Naive B cell (primary cell): ENCODE data around the gene CFAP74. TPM values are rescaled to one million over a fixed set of nuclear protein-coding genes. Genes with fewer than 3 reads are reported as not detected.

Experiments used
- ATAC-seq, 2 donors: fragments of 150-1000 bp; cut with Tn5 transposase; 2 replicates each; pipeline ENCODE4 v1.10.0; 2021; ENCODE audit warnings: low read depth in 2 of 2, mild to moderate bottlenecking in 2 of 2, moderate library complexity in 2 of 2
- DNase-seq: peaks from one replicate; pipeline ENCODE4 v3.0.0; 2022
- H3K27ac Mint-ChIP-seq, 6 donors: one replicate each; pipeline ENCODE4 v1.8.0; 2020 to 2022; ENCODE audit warnings: mild to moderate bottlenecking in 6 of 6, mixed read lengths in 6 of 6, moderate library complexity in 5 of 6, inconsistent platforms in 2 of 6
- H3K27me3 Mint-ChIP-seq, 3 donors: one replicate each; pipeline ENCODE4 v1.8.0; 2021 to 2022; ENCODE audit warnings: mixed read lengths in 3 of 3, mild to moderate bottlenecking in 1 of 3
- H3K36me3 Mint-ChIP-seq, 2 donors: one replicate each; pipeline ENCODE4 v1.8.0; 2020 to 2022; ENCODE audit warnings: mixed read lengths in 2 of 2, inconsistent platforms in 1 of 2, mild to moderate bottlenecking in 1 of 2
- H3K4me1 Mint-ChIP-seq, 3 donors: one replicate each; pipeline ENCODE4 v1.8.0; 2020 to 2022; ENCODE audit warnings: mixed read lengths in 3 of 3, inconsistent platforms in 1 of 3, mild to moderate bottlenecking in 1 of 3, moderate library complexity in 1 of 3
- H3K4me3 Mint-ChIP-seq, 8 donors: one replicate each; pipeline ENCODE4 v1.8.0; 2020 to 2022; ENCODE audit warnings: mild to moderate bottlenecking in 8 of 8, mixed read lengths in 8 of 8, moderate library complexity in 8 of 8, inconsistent platforms in 2 of 8
- H3K9me3 Mint-ChIP-seq, 7 donors: one replicate each; pipeline ENCODE4 v1.8.0; 2020 to 2022; ENCODE audit warnings: mixed read lengths in 7 of 7, mild to moderate bottlenecking in 5 of 7, inconsistent platforms in 2 of 7, moderate library complexity in 1 of 7
- polyA plus RNA-seq, 6 donors: library from polyadenylated mRNA; unstranded; fragments of 300-500 nt; fragmentation: Illumina TruSeq; gene quantifications; one replicate each; pipeline ENCODE4 v1.2.3, GENCODE V29; 2021; ENCODE audit warnings: low read depth in 6 of 6

Gene CFAP74
- polyA plus RNA-seq, 6 donors from 2014 or later: not detected

GRCh38 chr1:1963570-1963969 is 40.0 kb downstream of the CFAP74 start:
- Mint-ChIP-seq H3K9me3 (no peaks in the 10 kb centered on the region), H3K4me1 (peaks cover 0 to 5% (median 2%) of the 10 kb centered on the region in 3 donors), H3K27me3 (peaks cover 15 to 63% (median 46%) of the 10 kb centered on the region in 3 donors), H3K4me3 (no peak overlapping the region), H3K36me3 (no peaks in the 10 kb centered on the region), H3K27ac (peak overlapping the region in 1 of 6 donors; percentile 72)
- no peak for DNase-seq
- ATAC-seq: no peak

DNA sequence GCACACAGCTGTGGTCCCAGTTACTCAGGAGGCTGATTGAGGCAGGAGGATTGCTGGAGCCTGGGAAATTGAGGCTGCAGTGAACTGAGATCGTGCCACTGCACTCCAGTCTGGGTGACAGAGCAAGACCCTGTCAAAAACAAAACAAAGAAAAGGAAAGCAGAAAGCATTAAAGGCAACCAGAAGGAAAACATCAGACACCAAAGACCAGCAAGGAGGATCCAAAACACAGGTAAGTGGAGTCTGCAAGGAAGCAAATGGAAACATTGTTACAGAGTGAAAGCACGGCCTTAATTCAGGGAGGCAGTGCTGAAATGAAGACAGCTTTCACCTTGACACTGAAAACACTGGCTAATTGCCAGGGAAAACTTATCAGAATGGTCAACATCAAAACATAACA is 40.8 kb downstream of the CFAP74 start:
- Mint-ChIP-seq H3K9me3 (no peaks in the 10 kb centered on the region), H3K27me3 (peaks cover 15 to 65% (median 47%) of the 10 kb centered on the region in 3 donors), H3K36me3 (no peaks in the 10 kb centered on the region), H3K27ac (no peak overlapping the region), H3K4me1 (peaks cover 0 to 2% (median 1%) of the 10 kb centered on the region in 3 donors), H3K4me3 (no peak overlapping the region)
- DNase-seq (no peak), ATAC-seq (no peak)

DNA sequence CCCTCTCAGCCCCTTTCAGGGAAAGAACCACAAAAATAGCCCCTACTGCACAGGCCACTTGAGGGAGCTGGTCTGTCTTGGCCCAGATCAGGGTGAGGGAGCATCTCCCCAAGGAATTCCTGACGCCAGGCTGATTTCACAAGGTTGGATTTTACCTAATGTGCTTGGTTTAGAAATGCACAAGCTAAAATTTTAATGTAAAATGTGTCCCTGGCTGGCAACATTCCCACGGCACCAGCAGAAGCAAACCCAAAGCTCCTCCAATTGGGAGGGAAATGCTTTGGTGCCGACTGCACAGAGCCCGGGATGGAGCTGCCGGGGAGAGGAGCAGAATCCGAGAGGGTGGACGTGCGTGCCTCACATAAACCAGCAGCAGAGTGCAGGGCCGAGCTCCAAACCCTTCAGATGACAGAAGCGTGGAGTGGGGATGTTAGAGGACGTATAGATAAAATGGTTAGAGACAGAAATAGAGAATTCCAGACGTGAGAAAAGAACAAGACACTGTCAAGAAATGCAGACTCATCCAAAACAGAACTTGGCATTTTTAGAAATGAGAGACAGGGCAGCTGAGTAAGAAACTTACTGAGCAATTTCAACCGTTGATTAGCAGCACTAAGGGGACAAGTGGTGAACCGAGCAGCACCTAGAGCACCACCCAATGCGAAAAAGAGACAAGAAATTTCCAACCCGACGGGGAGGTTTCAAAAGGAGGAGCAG is 42.9 kb downstream of the CFAP74 start:
- H3K27me3 Mint-ChIP-seq: peaks cover 14 to 57% (median 42%) of the 10 kb centered on the region in 3 donors
- DNase-seq: no peak
- H3K4me3 Mint-ChIP-seq: no peak overlapping the region
- no peaks in the 10 kb centered on the region for H3K9me3 Mint-ChIP-seq
- peaks cover 0 to 2% (median 0%) of the 10 kb centered on the region in 3 donors for H3K4me1 Mint-ChIP-seq
- no peak for ATAC-seq
- no peaks in the 10 kb centered on the region for H3K36me3 Mint-ChIP-seq
- peak overlapping the region in 1 of 6 donors; percentile 31 for H3K27ac Mint-ChIP-seq

DNA sequence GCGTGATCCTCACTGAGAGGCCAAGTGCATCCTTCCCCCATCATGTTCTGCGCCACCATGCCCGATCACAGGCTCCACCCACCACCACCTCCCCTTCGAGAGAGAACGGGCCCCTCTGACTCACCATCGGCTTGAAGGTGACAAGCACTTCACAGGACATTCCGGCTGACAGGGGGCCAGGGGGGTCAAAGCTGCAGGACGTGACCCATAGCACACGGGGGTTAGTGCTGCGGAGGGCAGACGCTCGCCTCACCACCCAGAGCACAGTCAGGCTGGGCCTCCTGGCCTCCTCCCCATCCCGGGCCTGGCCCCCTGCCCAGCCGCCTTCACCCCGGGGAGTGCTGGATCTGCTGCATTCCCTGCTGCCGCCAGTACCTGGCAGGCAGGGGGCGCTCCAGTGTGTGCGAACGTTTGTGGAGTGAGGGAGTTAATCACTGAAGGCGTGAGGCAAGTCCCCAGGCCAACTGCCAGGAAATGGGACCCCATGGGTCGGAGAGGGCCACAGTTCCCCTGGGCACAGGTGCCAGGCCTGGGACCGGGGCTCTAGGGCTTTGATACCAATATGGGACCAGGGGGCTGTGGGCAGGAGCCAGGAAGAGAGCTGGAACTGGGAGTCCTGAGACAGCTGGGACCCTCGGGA is 43.6 kb downstream of the CFAP74 start:
- DNase-seq (peak; percentile 26), ATAC-seq (peak; percentile 40)
- Mint-ChIP-seq H3K36me3 (no peaks in the 10 kb centered on the region), H3K27ac (peak overlapping the region in 1 of 6 donors; percentile 36), H3K4me3 (no peak overlapping the region), H3K27me3 (peaks cover 14 to 57% (median 42%) of the 10 kb centered on the region in 3 donors), H3K9me3 (no peaks in the 10 kb centered on the region), H3K4me1 (peaks cover 0 to 2% (median 0%) of the 10 kb centered on the region in 3 donors)

DNA sequence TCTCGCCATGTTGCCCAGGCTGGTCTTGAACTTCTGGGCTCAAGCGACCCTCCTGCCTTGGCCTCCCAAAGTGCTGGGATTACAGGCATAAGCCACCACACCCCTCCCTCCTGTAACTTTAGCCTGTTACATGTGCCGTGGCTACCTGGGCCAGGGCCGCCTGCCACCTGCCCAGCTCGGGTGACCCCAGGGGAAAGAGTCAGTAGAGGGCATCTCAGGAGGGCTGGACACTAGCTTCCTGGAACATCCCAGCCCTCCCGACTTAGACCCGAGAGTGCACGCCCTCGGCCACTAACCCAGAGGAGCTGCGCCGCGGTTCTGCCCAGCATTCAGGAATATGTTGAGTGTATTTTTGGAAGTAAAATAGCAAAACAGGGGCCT is 44.1 kb downstream of the CFAP74 start:
- Mint-ChIP-seq H3K27ac (no peak overlapping the region), H3K9me3 (peaks cover 0 to 3% (median 0%) of the 10 kb centered on the region in 7 donors), H3K4me1 (peaks cover 0 to 2% (median 0%) of the 10 kb centered on the region in 3 donors), H3K4me3 (no peak overlapping the region), H3K36me3 (no peaks in the 10 kb centered on the region), H3K27me3 (peaks cover 14 to 57% (median 42%) of the 10 kb centered on the region in 3 donors)
- no peak for ATAC-seq
- no peak for DNase-seq

- peaks cover 0 to 2% (median 0%) of the 10 kb centered on the region in 3 donors for H3K4me1 Mint-ChIP-seq
- ATAC-seq: no peak
- no peak overlapping the region for H3K27ac Mint-ChIP-seq
- H3K27me3 Mint-ChIP-seq: peaks cover 19 to 51% (median 42%) of the 10 kb centered on the region in 3 donors
- peaks cover 0 to 3% (median 0%) of the 10 kb centered on the region in 7 donors for H3K9me3 Mint-ChIP-seq
- no peaks in the 10 kb centered on the region for H3K36me3 Mint-ChIP-seq
- H3K4me3 Mint-ChIP-seq: no peak overlapping the region
- DNase-seq: no peak
These were observed 45.5 kb downstream of the CFAP74 start for GRCh38 chr1:1958071-1958541.

DNA sequence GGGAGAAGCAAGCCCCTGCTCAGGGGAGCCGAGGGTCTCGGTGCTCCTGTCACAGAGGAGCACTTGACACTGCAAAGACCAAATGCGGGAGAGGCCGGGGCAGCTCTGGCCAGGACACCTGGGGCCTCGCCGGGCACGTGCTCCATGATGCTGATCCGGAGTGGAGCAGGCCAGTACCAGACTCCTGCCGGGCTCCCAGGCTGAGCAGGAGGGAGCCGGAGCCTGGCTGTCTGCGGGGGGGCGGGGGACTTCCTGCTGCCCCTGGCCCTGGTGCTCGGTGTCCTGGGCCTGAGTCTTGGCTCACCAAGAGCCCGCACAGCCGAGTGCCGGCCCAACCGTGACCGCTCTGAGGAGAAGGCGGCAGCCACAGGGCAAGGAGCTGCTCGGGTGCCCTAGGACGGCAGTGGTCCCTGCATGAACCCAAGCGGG is 46.0 kb downstream of the CFAP74 start:
- Mint-ChIP-seq H3K27ac (no peak overlapping the region), H3K4me3 (no peak overlapping the region), H3K4me1 (peaks cover 0 to 2% (median 0%) of the 10 kb centered on the region in 3 donors), H3K27me3 (peaks cover 24 to 48% (median 42%) of the 10 kb centered on the region in 3 donors), H3K9me3 (peaks cover 0 to 3% (median 0%) of the 10 kb centered on the region in 7 donors), H3K36me3 (no peaks in the 10 kb centered on the region)
- ATAC-seq: no peak
- DNase-seq: no peak

DNA sequence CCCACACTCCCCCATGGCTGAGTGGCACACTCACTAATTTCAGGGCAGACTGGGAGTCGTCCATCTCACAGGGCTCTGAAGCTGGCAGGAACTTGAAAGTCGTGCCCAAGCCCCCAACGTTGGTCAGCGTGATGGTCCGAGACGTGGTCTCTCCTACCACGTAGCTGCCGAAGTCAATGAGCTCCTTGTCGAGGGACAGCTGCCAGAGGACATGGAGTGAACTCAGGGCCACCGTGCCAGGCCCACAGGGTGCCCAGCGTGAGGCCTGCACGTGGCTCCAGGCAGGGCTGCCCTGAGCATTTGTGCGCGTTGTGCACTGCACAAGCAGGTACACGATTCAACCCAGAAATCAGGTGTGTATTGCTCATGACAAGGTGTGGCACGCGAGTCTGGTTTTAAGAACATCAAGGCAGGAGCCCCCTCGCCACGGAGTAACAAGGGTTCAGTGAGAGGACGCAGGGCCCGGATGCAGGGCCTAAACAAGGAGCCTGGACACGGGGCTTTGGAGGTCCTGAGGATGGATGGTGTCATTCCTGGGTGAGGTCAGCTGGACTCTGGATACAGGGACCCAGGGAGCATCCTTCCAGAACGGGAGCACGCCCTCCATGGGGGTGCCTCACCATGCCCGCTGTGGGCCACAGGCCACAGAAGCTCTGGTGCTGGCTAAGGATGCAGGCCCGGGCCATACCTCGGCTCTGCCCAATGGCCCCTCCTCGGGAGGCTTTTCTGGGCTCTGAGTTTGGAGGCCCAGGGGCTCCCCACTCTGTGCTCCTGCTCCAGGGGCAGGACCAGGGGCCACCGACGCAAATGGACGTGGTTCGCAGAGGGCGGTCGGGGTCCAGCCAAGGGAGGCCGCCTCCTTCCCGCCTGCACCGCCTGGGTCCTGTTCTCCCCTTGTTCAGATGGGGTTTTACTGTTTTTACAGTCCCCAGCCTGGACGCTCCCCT is 46.7 kb downstream of the CFAP74 start:
- H3K36me3 Mint-ChIP-seq: no peaks in the 10 kb centered on the region
- DNase-seq (no peak), ATAC-seq (no peak)
- peaks cover 0 to 3% (median 0%) of the 10 kb centered on the region in 7 donors for H3K9me3 Mint-ChIP-seq
- H3K27ac Mint-ChIP-seq: peak overlapping the region in 1 of 6 donors; percentile 12
- H3K27me3 Mint-ChIP-seq: peaks cover 28 to 49% (median 38%) of the 10 kb centered on the region in 3 donors
- no peak overlapping the region for H3K4me3 Mint-ChIP-seq
- H3K4me1 Mint-ChIP-seq: peaks cover 0 to 2% (median 0%) of the 10 kb centered on the region in 3 donors

DNA sequence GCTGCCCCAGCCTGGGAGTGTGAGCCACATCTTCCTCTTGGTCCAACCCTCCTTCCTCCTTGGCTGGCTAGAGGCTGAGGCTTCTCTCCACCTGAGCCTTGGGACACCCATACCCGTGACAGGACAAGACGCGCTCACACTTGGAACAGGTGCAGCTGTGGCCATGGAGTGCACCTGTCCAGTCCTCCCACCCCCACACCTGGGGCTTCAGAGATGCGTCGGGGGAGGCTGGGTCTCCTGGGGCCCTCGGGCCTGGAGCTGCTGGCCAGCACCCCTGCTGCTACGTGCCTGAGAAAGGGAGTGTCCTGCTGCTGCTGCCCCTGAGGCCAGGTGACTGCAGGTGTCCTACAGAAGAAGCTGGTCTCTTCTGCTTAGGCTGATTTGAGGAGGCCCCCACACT is 47.5 kb downstream of the CFAP74 start:
- Mint-ChIP-seq H3K36me3 (no peaks in the 10 kb centered on the region), H3K27me3 (peaks cover 28 to 53% (median 38%) of the 10 kb centered on the region in 3 donors), H3K4me3 (no peak overlapping the region), H3K27ac (no peak overlapping the region), H3K4me1 (peaks cover 0 to 2% (median 0%) of the 10 kb centered on the region in 3 donors), H3K9me3 (peaks cover 0 to 9% (median 4%) of the 10 kb centered on the region in 7 donors)
- DNase-seq (no peak), ATAC-seq (no peak)

DNA sequence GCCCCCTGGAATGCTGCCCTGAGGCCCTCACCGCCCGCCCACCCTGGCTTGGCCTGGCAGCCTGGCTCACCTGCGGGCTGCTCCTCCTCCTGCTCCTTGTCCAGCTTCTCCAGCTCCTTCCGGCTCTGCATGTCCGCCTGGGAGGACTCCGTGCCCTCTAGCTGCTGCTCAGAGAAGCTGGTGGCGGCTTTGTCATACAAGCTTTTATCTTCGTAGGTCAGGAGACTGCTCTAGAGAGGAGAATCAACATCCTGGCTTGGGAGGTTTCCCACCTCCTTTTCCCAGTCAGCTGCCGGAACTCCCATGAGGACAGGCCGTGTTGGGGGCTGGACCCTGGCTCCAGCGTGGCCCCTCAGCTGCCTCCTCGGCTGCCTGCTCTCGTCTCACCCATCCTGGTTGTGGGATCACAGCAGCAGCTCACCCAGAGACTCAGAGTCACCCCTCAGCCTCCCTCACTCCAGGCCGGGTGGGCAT is 47.9 kb downstream of the CFAP74 start:
- Mint-ChIP-seq H3K4me1 (peaks cover 0 to 2% (median 0%) of the 10 kb centered on the region in 3 donors), H3K27me3 (peaks cover 28 to 53% (median 35%) of the 10 kb centered on the region in 3 donors), H3K4me3 (no peak overlapping the region), H3K9me3 (peaks cover 3 to 12% (median 6%) of the 10 kb centered on the region in 7 donors), H3K27ac (no peak overlapping the region), H3K36me3 (peaks cover 0 to 4% of the 10 kb centered on the region in 2 donors)
- ATAC-seq (no peak), DNase-seq (no peak)

DNA sequence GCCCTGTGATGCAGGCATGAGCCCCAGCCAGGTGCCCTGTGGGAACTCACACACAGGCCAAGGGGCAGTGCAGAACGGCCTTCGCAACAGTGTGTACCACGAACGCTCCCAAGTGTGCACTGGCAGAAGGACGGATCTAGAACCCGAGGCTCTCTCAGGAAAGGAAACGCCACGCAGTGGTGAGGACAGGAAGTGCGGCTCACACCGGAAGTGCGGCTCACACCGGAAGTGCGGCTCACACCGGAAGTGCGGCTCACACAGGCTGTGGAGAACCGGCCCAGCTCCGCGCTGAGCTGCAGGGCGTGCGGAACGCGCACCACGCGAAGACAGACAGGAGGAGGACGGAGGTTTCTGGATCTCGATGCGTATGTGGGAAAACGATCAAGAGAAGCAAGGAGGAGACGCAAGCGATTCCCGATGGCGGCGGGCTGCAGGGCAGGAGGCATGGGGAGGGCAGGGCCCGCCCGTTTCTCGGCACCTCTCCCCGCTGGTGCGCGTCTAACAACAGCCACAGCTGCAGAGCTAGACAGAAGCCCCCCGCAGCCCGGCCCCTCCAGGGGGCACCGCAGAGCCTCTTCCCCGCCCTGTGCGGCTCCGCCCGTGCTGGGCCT is 48.6 kb downstream of the CFAP74 start:
- no peak overlapping the region for H3K4me3 Mint-ChIP-seq
- DNase-seq (no peak), ATAC-seq (no peak)
- peaks cover 0 to 5% of the 10 kb centered on the region in 2 donors for H3K36me3 Mint-ChIP-seq
- H3K27ac Mint-ChIP-seq: no peak overlapping the region
- peaks cover 28 to 46% (median 30%) of the 10 kb centered on the region in 3 donors for H3K27me3 Mint-ChIP-seq
- H3K9me3 Mint-ChIP-seq: peaks cover 3 to 17% (median 9%) of the 10 kb centered on the region in 7 donors
- peaks cover 0 to 2% (median 0%) of the 10 kb centered on the region in 3 donors for H3K4me1 Mint-ChIP-seq

DNA sequence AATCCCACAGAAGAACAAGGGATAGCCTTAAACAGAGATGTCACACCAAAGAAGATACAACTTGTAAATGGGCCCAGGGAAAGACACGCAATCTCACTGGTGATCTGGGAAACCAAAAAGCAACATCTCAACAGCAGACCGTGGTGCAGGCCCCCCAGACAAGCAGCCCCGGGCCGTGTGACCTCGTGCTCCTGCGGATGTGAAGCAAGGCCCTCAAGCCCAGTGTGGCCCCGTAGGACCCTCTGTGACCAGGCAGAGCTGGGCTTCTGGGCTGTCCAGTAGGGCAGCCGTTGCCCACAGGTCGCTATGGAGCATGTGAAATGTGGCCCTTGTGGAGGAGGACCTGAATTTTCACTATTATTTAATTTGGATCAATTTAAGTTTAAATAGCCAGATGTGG is 49.6 kb downstream of the CFAP74 start:
- ATAC-seq: no peak
- no peak overlapping the region for H3K4me3 Mint-ChIP-seq

More for the DNA sequence above, 49.6 kb downstream of the CFAP74 start:
- Mint-ChIP-seq H3K4me1 (no peaks in the 10 kb centered on the region), H3K36me3 (peaks cover 0 to 5% of the 10 kb centered on the region in 2 donors), H3K27me3 (peaks cover 20 to 37% (median 32%) of the 10 kb centered on the region in 3 donors), H3K27ac (no peak overlapping the region), H3K9me3 (peaks cover 3 to 18% (median 10%) of the 10 kb centered on the region in 7 donors)
- DNase-seq: no peak
